Ishikawa (cell line): ENCODE results near the gene PLA1A.

ENCODE experiments used
- CEBPB ChIP-seq: IDR thresholded peaks from 2 replicates; pipeline ENCODE4 v1.6.1; 2012
- EGR1 ChIP-seq: IDR thresholded peaks from 2 replicates; pipeline ENCODE4 v1.6.1; 2012
- EP300 ChIP-seq: IDR thresholded peaks from 2 replicates; pipeline ENCODE4 v1.6.1; 2012; ENCODE audit warnings: borderline replicate concordance
- REST ChIP-seq: IDR thresholded peaks from 2 replicates; pipeline ENCODE4 v1.6.1; 2012; ENCODE audit warnings: low read depth, mild to moderate bottlenecking
- TAF1 ChIP-seq: IDR thresholded peaks from 2 replicates; pipeline ENCODE4 v1.6.1; 2012; ENCODE audit warnings: low read depth, mild to moderate bottlenecking
- TF ChIP-seq, protein P1 (sequence below): IDR thresholded peaks from 2 replicates; pipeline ENCODE4 v1.6.1; 2012

- no peak for TF ChIP-seq TAF1
- TF ChIP-seq REST: no peak
- TF ChIP-seq CEBPB: no peak
- TF ChIP-seq EP300: no peak
- TF ChIP-seq, protein P1, sequence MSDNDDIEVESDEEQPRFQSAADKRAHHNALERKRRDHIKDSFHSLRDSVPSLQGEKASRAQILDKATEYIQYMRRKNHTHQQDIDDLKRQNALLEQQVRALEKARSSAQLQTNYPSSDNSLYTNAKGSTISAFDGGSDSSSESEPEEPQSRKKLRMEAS: no peak
- TF ChIP-seq EGR1: no peak
Measured at GRCh38 chr3:119611664-119612063, 14.0 kb downstream of the PLA1A start.
